Mesenchymal stem cell (in vitro differentiated cells and primary cell): ENCODE measurements around the gene EFHD2.

Source experiments
- DNase-seq: peaks from one replicate; pipeline ENCODE4 v3.0.0-alpha.2; 2013
- H2AFZ ChIP-seq: one replicate; pipeline ENCODE4 v1.6.1; 2013; ENCODE audit warnings: low read depth, mild to moderate bottlenecking, control low read depth, inconsistent platforms, low read length, moderate library complexity
- H2AK5ac ChIP-seq: 2 replicates; pipeline ENCODE4 v1.6.1; 2013; ENCODE audit warnings: low read length, moderate library complexity, mild to moderate bottlenecking, inconsistent platforms; ENCODE audit not compliant: severe bottlenecking
- H2BK120ac ChIP-seq: one replicate; pipeline ENCODE4 v1.6.1; 2013; ENCODE audit warnings: low read depth, mild to moderate bottlenecking, inconsistent platforms, low read length, moderate library complexity
- H2BK12ac ChIP-seq, 2 experiments: one replicate each; pipeline ENCODE4 v1.6.1; 2013; ENCODE audit warnings: inconsistent platforms in 2 of 2, low read length in 2 of 2, mild to moderate bottlenecking in 2 of 2, moderate library complexity in 2 of 2, control low read depth in 1 of 2
- H2BK15ac ChIP-seq: one replicate; pipeline ENCODE4 v1.6.1; 2013; ENCODE audit warnings: mild to moderate bottlenecking, low read depth, inconsistent platforms; ENCODE audit not compliant: poor library complexity, severe bottlenecking
- H2BK5ac ChIP-seq: 2 replicates; pipeline ENCODE4 v1.6.1; 2013; ENCODE audit warnings: low read depth, mild to moderate bottlenecking, low read length, control low read depth, inconsistent platforms; ENCODE audit not compliant: poor library complexity, severe bottlenecking
- H3K14ac ChIP-seq, 2 experiments: one replicate each; pipeline ENCODE4 v1.6.1; 2013; ENCODE audit warnings: inconsistent platforms in 2 of 2, low read length in 2 of 2, control low read depth in 1 of 2, mild to moderate bottlenecking in 1 of 2, moderate library complexity in 1 of 2
- H3K18ac ChIP-seq, 2 experiments: one replicate each; pipeline ENCODE4 v1.6.1; 2013; ENCODE audit warnings: inconsistent platforms in 2 of 2, low read length in 2 of 2, control low read depth in 1 of 2, low read depth in 1 of 2, mild to moderate bottlenecking in 1 of 2
- H3K23ac ChIP-seq, 2 experiments: one replicate each; pipeline ENCODE4 v1.6.1; 2013; ENCODE audit warnings: inconsistent platforms in 2 of 2, low read length in 2 of 2, mild to moderate bottlenecking in 2 of 2, moderate library complexity in 2 of 2, control low read depth in 1 of 2
- H3K27ac ChIP-seq: 2 replicates; pipeline ENCODE4 v1.5.1; 2013; ENCODE audit warnings: mild to moderate bottlenecking, moderate library complexity, low read length, control low read depth, inconsistent platforms; ENCODE audit not compliant: poor library complexity, severe bottlenecking
- H3K27me3 ChIP-seq, 2 experiments: 2 replicates each; pipeline versions ENCODE4 v1.6.1 to v1.7.0; 2013; ENCODE audit warnings: low read length in 2 of 2, mild to moderate bottlenecking in 2 of 2, moderate library complexity in 2 of 2, control low read depth in 1 of 2, inconsistent platforms in 1 of 2; ENCODE audit not compliant: control insufficient read depth in 1 of 2, insufficient read depth in 1 of 2
- H3K36me3 ChIP-seq, 2 experiments: 2 replicates each; pipeline versions ENCODE4 v1.6.1 to v1.7.0; 2013; ENCODE audit warnings: low read length in 2 of 2, control low read depth in 1 of 2, inconsistent platforms in 1 of 2, low read depth in 1 of 2, mild to moderate bottlenecking in 1 of 2; ENCODE audit not compliant: insufficient read depth in 2 of 2, control insufficient read depth in 1 of 2
- H3K4ac ChIP-seq, 2 experiments: one replicate each; pipeline ENCODE4 v1.6.1; 2013; ENCODE audit warnings: inconsistent platforms in 2 of 2, low read length in 2 of 2, mild to moderate bottlenecking in 2 of 2, moderate library complexity in 2 of 2, control low read depth in 1 of 2, low read depth in 1 of 2
- H3K4me1 ChIP-seq: 2 replicates; pipeline ENCODE4 v1.6.1; 2013; ENCODE audit warnings: low read depth, low read length, control low read depth; ENCODE audit not compliant: control insufficient read depth, insufficient read depth
- H3K4me2 ChIP-seq: 2 replicates; pipeline ENCODE4 v1.6.1; 2013; ENCODE audit warnings: low read length, mild to moderate bottlenecking, inconsistent platforms; ENCODE audit not compliant: poor library complexity, severe bottlenecking
- H3K4me3 ChIP-seq, 2 experiments: 2 replicates each; pipeline versions ENCODE4 v1.5.1 to v1.7.0; 2013; ENCODE audit warnings: low read length in 2 of 2, mild to moderate bottlenecking in 2 of 2, control low read depth in 1 of 2, low read depth in 1 of 2; ENCODE audit not compliant: insufficient read depth in 1 of 2
- H3K79me1 ChIP-seq: replicated peaks from 2 replicates; pipeline ENCODE4 v1.6.1; 2013; ENCODE audit warnings: mild to moderate bottlenecking, control low read depth, low read length, inconsistent platforms; ENCODE audit not compliant: poor library complexity, severe bottlenecking
- H3K9ac ChIP-seq: 2 replicates; pipeline ENCODE4 v1.7.0; 2013; ENCODE audit warnings: mild to moderate bottlenecking, low read length, moderate library complexity
- H3K9me3 ChIP-seq: 2 replicates; pipeline ENCODE4 v1.7.0; 2013; ENCODE audit warnings: mild to moderate bottlenecking, low read length; ENCODE audit not compliant: control insufficient read depth
- H4K8ac ChIP-seq: one replicate; pipeline ENCODE4 v1.6.1; 2013; ENCODE audit warnings: inconsistent platforms, mild to moderate bottlenecking, low read length, moderate library complexity
- H4K91ac ChIP-seq: one replicate; pipeline ENCODE4 v1.6.1; 2013; ENCODE audit warnings: mild to moderate bottlenecking, low read length, inconsistent platforms
- WGBS: methylation state at CpG from one replicate; pipeline ENCODE4 v1.1.7; 2013; ENCODE audit warnings: mixed read lengths; 5-methylcytosine and 5-hydroxymethylcytosine counted together

EFHD2 gene

GRCh38 chr1:15410223-15410883 is 665 bp downstream of the EFHD2 start:
- Histone ChIP-seq H4K91ac (peak overlapping the region; percentile 64), H3K4me2 (peak overlapping the region; percentile 92), H2BK12ac (peak overlapping the region in 1 of 2 experiments; percentile 60), H3K18ac (peak overlapping the region; percentile 85 to 98), H3K14ac (peak overlapping the region; percentile 78 to 92), H2BK15ac (peak overlapping the region; percentile 82), H2AK5ac (no peak overlapping the region), H4K8ac (peak overlapping the region; percentile 61), H3K4ac (peak overlapping the region; percentile 54 to 93), H3K9me3 (no peaks in the 10 kb centered on the region), H2BK5ac (no peak overlapping the region), H3K27me3 (peaks cover 0 to 7% of the 10 kb centered on the region in 2 experiments), H3K23ac (peak overlapping the region in 1 of 2 experiments; percentile 81), H3K27ac (no peak overlapping the region), H3K36me3 (peaks cover 3 to 6% of the 10 kb centered on the region in 2 experiments), H3K9ac (peak overlapping the region; percentile 92), H2BK120ac (peak overlapping the region; percentile 64), H2AFZ (peak overlapping the region; percentile 96), H3K79me1 (peaks cover 32% of the 10 kb centered on the region), H3K4me1 (peaks cover 25% of the 10 kb centered on the region), H3K4me3 (peak overlapping the region; percentile 84 to 91)
- WGBS = 4% methylated on average over 52 of the region's 53 CpGs
- no peak for DNase-seq

- Histone ChIP-seq H3K27ac (no peak overlapping the region), H2AK5ac (no peak overlapping the region), H2BK120ac (peak overlapping the region; percentile 71), H3K14ac (no peak overlapping the region), H3K4me1 (peaks cover 27% of the 10 kb centered on the region), H3K79me1 (peaks cover 32% of the 10 kb centered on the region), H3K18ac (peak overlapping the region; percentile 37 to 98), H3K23ac (no peak overlapping the region), H4K91ac (peak overlapping the region; percentile 85), H4K8ac (peak overlapping the region; percentile 27), H3K4me2 (peak overlapping the region; percentile 92), H3K36me3 (peaks cover 3 to 6% of the 10 kb centered on the region in 2 experiments), H3K4me3 (peak overlapping the region; percentile 84 to 91), H2BK12ac (no peak overlapping the region), H3K27me3 (peaks cover 0 to 3% of the 10 kb centered on the region in 2 experiments), H3K9ac (peak overlapping the region; percentile 92), H3K4ac (peak overlapping the region in 1 of 2 experiments; percentile 81), H3K9me3 (no peaks in the 10 kb centered on the region), H2AFZ (no peak overlapping the region), H2BK5ac (no peak overlapping the region), H2BK15ac (peak overlapping the region; percentile 82)
- WGBS = 72% methylated on average over 11 of the region's 11 CpGs
- no peak for DNase-seq
Observed at GRCh38 chr1:15410884-15411245, 1.2 kb downstream of the EFHD2 start.

GRCh38 chr1:15411593-15412137 is 2.0 kb downstream of the EFHD2 start:
- peak overlapping the region; percentile 74 for H4K91ac ChIP-seq
- peak overlapping the region; percentile 71 for H2BK120ac ChIP-seq
- H3K4me3 ChIP-seq = peak overlapping the region; percentile 22 to 91
- no peak overlapping the region for H2AK5ac ChIP-seq
- DNase-seq = peak; percentile 78
- no peak overlapping the region for H3K27ac ChIP-seq
- peak overlapping the region; percentile 60 for H2BK15ac ChIP-seq
- no peak overlapping the region for H2AFZ ChIP-seq
- H2BK5ac ChIP-seq = no peak overlapping the region
- peak overlapping the region; percentile 39 to 81 for H3K4ac ChIP-seq
- no peaks in the 10 kb centered on the region for H3K9me3 ChIP-seq
- H3K4me2 ChIP-seq = peak overlapping the region; percentile 92
- H2BK12ac ChIP-seq = peak overlapping the region; percentile 49 to 93
- no peaks in the 10 kb centered on the region for H3K27me3 ChIP-seq
- no peak overlapping the region for H4K8ac ChIP-seq
- peak overlapping the region; percentile 92 for H3K9ac ChIP-seq
- H3K14ac ChIP-seq = peak overlapping the region in 1 of 2 experiments; percentile 87
- H3K18ac ChIP-seq = peak overlapping the region; percentile 11 to 41
- peaks cover 32% of the 10 kb centered on the region for H3K79me1 ChIP-seq
- peaks cover 32% of the 10 kb centered on the region for H3K4me1 ChIP-seq
- WGBS = 60% methylated on average over 12 of the region's 12 CpGs
- peak overlapping the region in 1 of 2 experiments; percentile 74 for H3K23ac ChIP-seq
- peaks cover 3 to 6% of the 10 kb centered on the region in 2 experiments for H3K36me3 ChIP-seq

GRCh38 chr1:15412175-15412800 is 2.6 kb downstream of the EFHD2 start:
- H3K23ac ChIP-seq = no peak overlapping the region
- no peak overlapping the region for H2BK12ac ChIP-seq
- H4K91ac ChIP-seq = no peak overlapping the region
- H3K27me3 ChIP-seq = no peaks in the 10 kb centered on the region
- 67% methylated on average over 16 of the region's 16 CpGs for WGBS
- H3K79me1 ChIP-seq = peaks cover 32% of the 10 kb centered on the region
- peak overlapping the region; percentile 5 to 23 for H3K18ac ChIP-seq
- peak overlapping the region; percentile 2 for H2BK15ac ChIP-seq
- H3K9me3 ChIP-seq = no peaks in the 10 kb centered on the region
- H3K9ac ChIP-seq = peak overlapping the region; percentile 6
- H3K27ac ChIP-seq = no peak overlapping the region
- peaks cover 36% of the 10 kb centered on the region for H3K4me1 ChIP-seq
- no peak overlapping the region for H3K4ac ChIP-seq
- no peak overlapping the region for H2AK5ac ChIP-seq
- DNase-seq = peak; percentile 47
- H3K14ac ChIP-seq = no peak overlapping the region
- H2AFZ ChIP-seq = no peak overlapping the region
- H3K4me3 ChIP-seq = no peak overlapping the region
- H4K8ac ChIP-seq = no peak overlapping the region
- peak overlapping the region; percentile 54 for H2BK120ac ChIP-seq
- H2BK5ac ChIP-seq = no peak overlapping the region
- H3K36me3 ChIP-seq = peaks cover 3 to 6% of the 10 kb centered on the region in 2 experiments
- no peak overlapping the region for H3K4me2 ChIP-seq
